Endothelial cell of umbilical vein (primary cell): ENCODE data around the gene DLGAP1. TPM values are rescaled to one million over a fixed set of nuclear protein-coding genes. Genes with fewer than 3 reads are reported as not detected.

Experiments
- BruUV-seq: library from RNA; stranded (reverse); fragments of 400-500 nt; replicated peaks from 2 replicates; lab custom pipeline; 2021; lab: Mats Ljungman, UMichigan
- CTCF ChIA-PET: fragments of 300-600, 350-600 bp; sonication (Branson Sonifier 250); formaldehyde crosslinking; loops from one replicate; lab custom pipeline; 2021; ENCODE audit warnings: antibody characterized with exemption, inconsistent platforms; lab: Charles Lee
- POLR2A ChIA-PET: fragments of 300-600, 350-600 bp; sonication (Branson Sonifier 250); formaldehyde crosslinking; loops from one replicate; lab custom pipeline; 2021; ENCODE audit warnings: antibody characterized with exemption, inconsistent platforms; lab: Charles Lee
- DNase-seq: peaks from one replicate; pipeline ENCODE4 v3.0.0-alpha.2; 2011; ENCODE audit warnings: low read depth, low spot score
- FAIRE-seq: peaks from 2 replicates; lab custom pipeline; 2011; peaks lifted over from hg19 to GRCh38; lab: Jason Lieb, UNC
- H2AFZ ChIP-seq: 2 replicates; pipeline ENCODE4 v1.6.0; 2012; ENCODE audit warnings: low read depth, low read length, control low read depth, inconsistent platforms
- H3K27ac ChIP-seq: 2 replicates; pipeline ENCODE4 v1.5.1; 2011; ENCODE audit warnings: low read depth, mild to moderate bottlenecking, control low read depth, low read length, moderate library complexity; ENCODE audit not compliant: insufficient read depth
- H3K27me3 ChIP-seq, 2 experiments: 2 replicates each; pipeline versions ENCODE4 v1.6.0 to v1.6.1; 2011; ENCODE audit warnings: low read length in 2 of 2, mixed read lengths in 1 of 2; ENCODE audit not compliant: control insufficient read depth in 2 of 2, insufficient read depth in 2 of 2
- H3K36me3 ChIP-seq, 2 experiments: 2 replicates in 1 of 2; 3 replicates in 1 of 2; pipeline ENCODE4 v1.5.1; 2011; ENCODE audit warnings: low read length in 2 of 2, mild to moderate bottlenecking in 1 of 2, moderate library complexity in 1 of 2; ENCODE audit not compliant: control insufficient read depth in 2 of 2, insufficient read depth in 2 of 2; ENCODE audit errors: extremely low read depth in 1 of 2
- H3K4me1 ChIP-seq: 3 replicates; pipeline ENCODE4 v1.5.1; 2011; ENCODE audit warnings: mild to moderate bottlenecking, low read length; ENCODE audit not compliant: control insufficient read depth, insufficient read depth; ENCODE audit errors: extremely low read depth
- H3K4me2 ChIP-seq: 2 replicates; pipeline ENCODE4 v1.6.1; 2011; ENCODE audit warnings: low read length, control low read depth, mixed read lengths; ENCODE audit not compliant: insufficient read depth
- H3K4me3 ChIP-seq, 3 experiments: fragments of 200-600 bp in 1 of 3; sonication (generic), shearing (Covaris generic) in 1 of 3; replicated peaks in 1 of 3; 2 replicates each; pipeline ENCODE4 v1.5.1; 2011 to 2016; ENCODE audit warnings: control low read depth in 3 of 3, low read length in 3 of 3, mild to moderate bottlenecking in 2 of 3, inconsistent platforms in 1 of 3, low read depth in 1 of 3, moderate library complexity in 1 of 3; ENCODE audit not compliant: insufficient read depth in 1 of 3
- H3K79me2 ChIP-seq: 2 replicates; pipeline ENCODE4 v1.6.0; 2012; ENCODE audit warnings: low read length, inconsistent platforms; ENCODE audit not compliant: control insufficient read depth, insufficient read depth
- H3K9ac ChIP-seq: replicated peaks from 2 replicates; pipeline ENCODE3; 2011; ENCODE audit warnings: low read length, control low read depth; ENCODE audit not compliant: insufficient read depth; ENCODE audit errors: extremely low read depth
- H3K9me1 ChIP-seq: replicated peaks from 3 replicates; pipeline ENCODE4 v1.6.0; 2011; ENCODE audit warnings: mild to moderate bottlenecking, low read length; ENCODE audit not compliant: control insufficient read depth, insufficient read depth; ENCODE audit errors: extremely low read depth
- H3K9me3 ChIP-seq: replicated peaks from 2 replicates; pipeline ENCODE4 v1.5.1; 2012; ENCODE audit warnings: low read length, inconsistent platforms; ENCODE audit not compliant: control insufficient read depth, insufficient read depth
- H4K20me1 ChIP-seq: replicated peaks from 2 replicates; pipeline ENCODE3; 2011; ENCODE audit warnings: mild to moderate bottlenecking, low read length; ENCODE audit not compliant: control insufficient read depth, insufficient read depth; ENCODE audit errors: extremely low read depth
- CTCF ChIP-seq, 2 donors: IDR thresholded peaks; 1 replicate in 1 of 2; 2 replicates in 1 of 2; pipeline ENCODE4 v1.5.1; 2011; ENCODE audit warnings: low read length in 2 of 2, mild to moderate bottlenecking in 2 of 2, moderate library complexity in 2 of 2, control low read depth in 1 of 2, inconsistent platforms in 1 of 2, low read depth in 1 of 2; ENCODE audit not compliant: insufficient read depth in 1 of 2; ENCODE audit errors: extremely low read depth in 1 of 2
- FOS ChIP-seq: IDR thresholded peaks from 2 replicates; pipeline ENCODE4 v1.6.1; 2011; ENCODE audit warnings: mild to moderate bottlenecking, low read length, moderate library complexity, borderline replicate concordance; ENCODE audit not compliant: insufficient read depth
- GATA2 ChIP-seq: IDR thresholded peaks from 2 replicates; pipeline ENCODE4 v1.7.0; 2011; ENCODE audit warnings: low read depth, mild to moderate bottlenecking, moderate library complexity, mixed read lengths, low read length; ENCODE audit not compliant: insufficient read length, insufficient read depth
- dilution Hi-C: fragments of 300-500 bp; cut with MboI; formaldehyde crosslinking; loops from one replicate; pipeline ENCODE4 v1.15.0; 2019; ENCODE audit warnings: low sequenced_read_pairs; ENCODE audit not compliant: extremely low pct_ligation_motif_present
- intact Hi-C: fragments of 100-400 bp; cut with micrococcal nuclease; formaldehyde crosslinking; loops from one replicate; pipeline ENCODE4 v1.10.0; 2022
- polyA plus RNA-seq, 4 experiments: library from polyadenylated mRNA; depleted of rRNA in 3 of 4; stranded (reverse) in 3 of 4; unstranded in 1 of 4; fragments of >200 nt; gene quantifications; 2 replicates each; pipeline versions ENCODE4 v1.2.1 to v1.2.3, GENCODE V29; 2011 to 2012; ENCODE audit warnings: missing spikeins in 1 of 4
- total RNA-seq: library from RNA; stranded (reverse); gene quantifications from 2 replicates; pipeline ENCODE4 v1.2.3, GENCODE V29; 2021

The DLGAP1 gene
- total and polyA plus RNA-seq, 2 donors (not counting 3 experiments of a cell fraction or from before 2014, with no cell fraction given) = 0.04 TPM; not detected in 1

DNA sequence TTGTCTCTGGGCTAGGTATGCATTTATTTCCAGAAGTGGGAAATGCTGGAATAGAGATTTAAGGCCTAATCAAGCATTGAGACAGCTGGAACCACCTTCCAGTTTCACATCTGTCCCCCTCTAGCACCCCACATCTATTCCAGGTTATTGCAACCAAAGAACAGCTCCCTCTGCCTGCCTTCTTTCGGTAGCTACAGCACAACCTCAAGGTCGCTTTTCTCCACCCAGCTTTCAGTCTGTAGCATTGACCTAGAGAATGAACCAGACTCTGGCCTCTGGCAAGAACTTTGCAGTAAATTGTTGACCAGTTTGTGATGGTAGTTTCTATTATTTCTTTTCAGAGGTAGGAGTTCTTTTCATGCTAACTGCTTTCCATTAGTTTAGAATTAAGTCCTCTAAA, 484.2 kb downstream of the DLGAP1 start:
- no peak for FAIRE-seq

More for the DNA sequence above, 484.2 kb downstream of the DLGAP1 start:
- no peak for DNase-seq
- no peak overlapping the region for H3K27ac ChIP-seq
- TF ChIP-seq GATA2 = no peak
- no peak for TF ChIP-seq FOS
- no peak for TF ChIP-seq CTCF (IDR thresholded peaks at IDR 0.05; ENCODE audit: extremely low read depth in 1 of 2, insufficient read depth in 1 of 2, low read depth in 1 of 2, low read length in 2 of 2)
- no peak overlapping the region for H2AFZ ChIP-seq
- H3K4me2 ChIP-seq = no peak overlapping the region
- H3K9me3 ChIP-seq = no peaks in the 10 kb centered on the region
- H3K9ac ChIP-seq = no peak overlapping the region
- ChIA-PET CTCF (interaction anchor here (1.4 to 1.9 kb wide), 3 partner anchors 16 to 200 kb away, joined by 3 to 8 read pairs (median 7); no protein-coding TSS in a partner anchor), POLR2A (no interaction called here)
- dilution Hi-C loops (no loop called here), intact Hi-C loops (no loop called here)
- no peaks in the 10 kb centered on the region for H3K36me3 ChIP-seq
- no peaks in the 10 kb centered on the region for H4K20me1 ChIP-seq
- no peaks in the 10 kb centered on the region for H3K4me1 ChIP-seq
- no peak overlapping the region for H3K4me3 ChIP-seq
- H3K27me3 ChIP-seq = peaks cover 0 to 3% of the 10 kb centered on the region in 2 experiments
- no TSS peak for BruUV-seq
- no peaks in the 10 kb centered on the region for H3K79me2 ChIP-seq
- no peaks in the 10 kb centered on the region for H3K9me1 ChIP-seq
